Osteoblast (primary cell): ENCODE data around the gene MOSMO. TPM values are rescaled to one million over a fixed set of nuclear protein-coding genes. Genes with fewer than 3 reads are reported as not detected.
A peak's percentile ranks its signal among the peaks of the same experiment; 100 is the strongest.

Experiments used
- DNase-seq: peaks from one replicate; pipeline ENCODE4 v3.0.0; 2011; ENCODE audit warnings: low spot score, mixed read lengths; ENCODE audit not compliant: insufficient read length; ENCODE audit errors: missing footprints
- H2AFZ ChIP-seq: 2 replicates; pipeline ENCODE4 v1.6.0; 2011; ENCODE audit warnings: mild to moderate bottlenecking, low read length
- H3K27ac ChIP-seq: 2 replicates; pipeline ENCODE4 v1.5.1; 2011; ENCODE audit warnings: mild to moderate bottlenecking, low read depth, low read length, moderate library complexity
- H3K27me3 ChIP-seq: 2 replicates; pipeline ENCODE4 v1.6.0; 2012; ENCODE audit warnings: mild to moderate bottlenecking, control low read depth, inconsistent platforms, low read length, moderate library complexity; ENCODE audit not compliant: insufficient read depth
- H3K36me3 ChIP-seq: 2 replicates; pipeline ENCODE4 v1.5.1; 2011; ENCODE audit warnings: mild to moderate bottlenecking, low read length, control low read depth, moderate library complexity; ENCODE audit not compliant: insufficient read depth
- H3K4me1 ChIP-seq: 2 replicates; pipeline ENCODE4 v1.5.1; 2011; ENCODE audit warnings: mild to moderate bottlenecking, low read length, control low read depth, moderate library complexity; ENCODE audit not compliant: insufficient read depth
- H3K4me2 ChIP-seq: 2 replicates; pipeline ENCODE4 v1.6.0; 2011; ENCODE audit warnings: mild to moderate bottlenecking, low read length; ENCODE audit not compliant: insufficient read depth
- H3K4me3 ChIP-seq: fragments of 200-600 bp; sonication (generic); 3 replicates; pipeline ENCODE4 v1.5.1; 2012; ENCODE audit warnings: mild to moderate bottlenecking, low read length, inconsistent platforms; ENCODE audit not compliant: insufficient read depth
- H3K79me2 ChIP-seq: 2 replicates; pipeline ENCODE4 v1.6.0; 2012; ENCODE audit warnings: mild to moderate bottlenecking, low read length, control low read depth, inconsistent platforms; ENCODE audit not compliant: insufficient read depth
- H3K9me3 ChIP-seq: 2 replicates; pipeline ENCODE4 v1.5.1; 2011; ENCODE audit warnings: low read depth, low read length, control low read depth
- H4K20me1 ChIP-seq: 2 replicates; pipeline ENCODE4 v1.6.0; 2012; ENCODE audit warnings: mild to moderate bottlenecking, low read length, control low read depth; ENCODE audit not compliant: insufficient read depth
- CTCF ChIP-seq: IDR thresholded peaks from 2 replicates; pipeline ENCODE4 v1.5.1; 2011; ENCODE audit warnings: mild to moderate bottlenecking, low read depth, low read length, moderate library complexity; ENCODE audit errors: extremely low read depth
- total RNA-seq: library from RNA; depleted of rRNA; stranded (reverse); fragments of >200 nt; gene quantifications from 2 replicates; pipeline ENCODE4 v1.2.3, GENCODE V29; 2012

Gene MOSMO
- total RNA-seq, 1 donor, result 15.2 TPM

GRCh38 chr16:22052980-22053379 lies 45.1 kb downstream of the MOSMO start:
- TF ChIP-seq CTCF, result no peak
- peaks cover under 1% of the 10 kb centered on the region for H4K20me1 ChIP-seq
- no peak overlapping the region for H2AFZ ChIP-seq
- H3K4me3 ChIP-seq, result no peak overlapping the region
- H3K27ac ChIP-seq, result no peak overlapping the region
- no peak for DNase-seq
- no peak overlapping the region for H3K4me2 ChIP-seq
- H3K79me2 ChIP-seq, result peaks cover 13% of the 10 kb centered on the region
- H3K4me1 ChIP-seq, result no peaks in the 10 kb centered on the region
- H3K9me3 ChIP-seq, result no peaks in the 10 kb centered on the region
- no peaks in the 10 kb centered on the region for H3K36me3 ChIP-seq
- H3K27me3 ChIP-seq, result no peaks in the 10 kb centered on the region

- Histone ChIP-seq H3K4me2 (no peak overlapping the region), H3K4me3 (no peak overlapping the region), H2AFZ (no peak overlapping the region), H4K20me1 (no peaks in the 10 kb centered on the region), H3K9me3 (no peaks in the 10 kb centered on the region), H3K36me3 (no peaks in the 10 kb centered on the region), H3K27ac (no peak overlapping the region), H3K4me1 (no peaks in the 10 kb centered on the region), H3K27me3 (no peaks in the 10 kb centered on the region), H3K79me2 (peaks cover 13% of the 10 kb centered on the region)
- no peak for DNase-seq
- no peak for TF ChIP-seq CTCF
Observed at GRCh38 chr16:22053921-22054341, 46.0 kb downstream of the MOSMO start.

- Histone ChIP-seq H4K20me1 (no peaks in the 10 kb centered on the region), H3K4me2 (no peak overlapping the region), H2AFZ (no peak overlapping the region), H3K9me3 (no peaks in the 10 kb centered on the region), H3K4me1 (no peaks in the 10 kb centered on the region), H3K4me3 (no peak overlapping the region), H3K79me2 (peaks cover 10% of the 10 kb centered on the region), H3K27me3 (no peaks in the 10 kb centered on the region), H3K27ac (no peak overlapping the region), H3K36me3 (no peaks in the 10 kb centered on the region)
- TF ChIP-seq CTCF, result no peak
- no peak for DNase-seq
Observed at GRCh38 chr16:22054847-22055590, 47.1 kb downstream of the MOSMO start.

- Histone ChIP-seq H3K27me3 (no peaks in the 10 kb centered on the region), H3K36me3 (no peaks in the 10 kb centered on the region), H3K4me3 (no peak overlapping the region), H4K20me1 (no peaks in the 10 kb centered on the region), H3K4me2 (no peak overlapping the region), H3K79me2 (peaks cover 12% of the 10 kb centered on the region), H3K4me1 (no peaks in the 10 kb centered on the region), H3K27ac (no peak overlapping the region), H2AFZ (no peak overlapping the region), H3K9me3 (no peaks in the 10 kb centered on the region)
- DNase-seq, result no peak
- peak; percentile 13 for TF ChIP-seq CTCF
Observed at GRCh38 chr16:22055881-22056280, 48.0 kb downstream of the MOSMO start.
